Measurements from ENCODE around the gene BTF3L4.
"Not testable (repeated sequence)": the region's sequence is repeated elsewhere in the genome, so short reads cannot be mapped to it uniquely, and the experiment has no call there.

Gene BTF3L4

DNA sequence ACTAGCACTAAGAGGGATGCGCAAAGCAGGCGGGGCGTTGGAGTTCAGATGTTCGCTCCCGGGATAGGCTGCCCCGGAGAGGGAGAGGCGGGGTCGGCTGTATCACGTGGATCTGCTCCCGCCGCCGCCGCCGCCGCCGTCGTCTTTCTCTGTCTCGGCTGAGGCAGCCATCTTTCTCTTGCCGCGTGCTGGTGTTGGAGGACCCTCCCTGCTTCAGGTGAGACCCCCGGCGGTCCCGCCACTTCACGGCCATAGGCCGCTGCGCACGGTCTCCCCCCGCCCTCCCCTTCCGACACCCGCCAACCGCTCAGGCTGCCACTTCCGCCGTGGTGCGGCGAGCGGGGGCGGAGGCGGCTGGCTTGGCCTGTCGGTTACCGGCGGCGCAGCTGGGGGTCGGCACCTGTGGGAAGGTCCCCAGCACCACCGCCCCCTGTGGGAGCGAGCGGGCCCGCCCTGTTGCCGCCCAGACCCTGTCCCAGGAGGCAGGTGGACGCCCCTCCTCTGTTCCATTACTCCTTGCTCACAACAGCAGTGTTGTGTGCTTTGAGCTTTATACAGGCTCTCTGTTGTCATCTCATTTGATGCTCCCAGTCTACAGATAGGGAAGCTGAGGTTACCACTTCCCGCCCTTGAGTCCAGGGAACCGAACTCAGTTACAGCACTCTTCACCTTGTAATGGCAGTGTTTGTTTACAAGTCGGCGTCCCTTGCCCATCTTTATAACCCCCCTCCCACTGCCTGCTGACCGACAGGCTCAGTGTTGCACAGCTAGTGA, at the start of gene BTF3L4:
Gene BTF3L4 (plus strand): TSS at position 133 of the 774 bp plus-strand sequence. CDS start 3,553 bp downstream, outside the sequence.
- peak; percentile 94 for DNase-seq

- no peak for DNase-seq
Measured at GRCh38 chr1:52007215-52008002, 48.7 kb upstream of the BTF3L4 start.

- DNase-seq, result no peak
Measured at GRCh38 chr1:52008071-52008809, 47.9 kb upstream of the BTF3L4 start.

GRCh38 chr1:52022133-52022532, 34.0 kb upstream of the BTF3L4 start:
- DNase-seq, result no peak

GRCh38 chr1:52026278-52026677, 29.8 kb upstream of the BTF3L4 start:
- DNase-seq, result no peak

DNA sequence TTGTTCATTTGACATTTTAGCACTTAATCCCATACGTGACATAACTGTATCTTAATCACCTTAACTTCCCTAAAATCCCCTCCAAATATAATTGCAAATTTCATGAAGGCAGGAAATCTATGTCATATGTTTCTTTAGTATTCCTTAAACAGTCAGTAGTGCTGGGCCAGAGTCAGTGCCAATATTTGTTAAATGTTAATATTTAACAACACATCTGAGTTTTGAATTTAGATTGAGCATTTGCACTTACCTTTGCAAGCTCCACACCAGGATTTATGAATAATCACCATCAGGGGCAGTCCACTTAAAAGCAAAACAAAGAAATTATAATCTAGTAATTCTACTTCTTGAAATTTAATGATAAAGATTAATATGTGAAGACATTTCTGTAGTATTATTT, 27.8 kb upstream of the BTF3L4 start:
- no peak for DNase-seq

DNA sequence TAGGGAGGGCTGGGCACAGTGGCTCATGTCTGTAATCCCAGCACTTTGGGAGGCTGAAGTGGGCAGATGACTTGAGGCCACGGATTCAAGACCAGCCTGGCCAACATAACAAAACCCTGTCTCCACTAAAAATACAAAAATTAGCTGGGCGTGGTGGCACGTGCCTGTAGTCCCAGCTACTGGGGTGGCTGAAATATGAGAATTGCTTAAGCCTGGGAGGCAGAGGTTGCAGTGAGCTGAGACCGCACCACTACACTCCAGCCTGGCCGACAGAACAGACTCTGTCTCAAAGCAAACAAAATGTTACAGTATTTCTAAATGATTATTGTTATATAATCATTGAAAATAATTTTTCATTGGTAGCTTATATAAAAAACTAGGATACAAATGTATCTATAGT, 27.3 kb upstream of the BTF3L4 start:
- not testable (repeated sequence) for DNase-seq

- DNase-seq, result no peak
Measured at GRCh38 chr1:52032124-52032784, 23.8 kb upstream of the BTF3L4 start.

DNA sequence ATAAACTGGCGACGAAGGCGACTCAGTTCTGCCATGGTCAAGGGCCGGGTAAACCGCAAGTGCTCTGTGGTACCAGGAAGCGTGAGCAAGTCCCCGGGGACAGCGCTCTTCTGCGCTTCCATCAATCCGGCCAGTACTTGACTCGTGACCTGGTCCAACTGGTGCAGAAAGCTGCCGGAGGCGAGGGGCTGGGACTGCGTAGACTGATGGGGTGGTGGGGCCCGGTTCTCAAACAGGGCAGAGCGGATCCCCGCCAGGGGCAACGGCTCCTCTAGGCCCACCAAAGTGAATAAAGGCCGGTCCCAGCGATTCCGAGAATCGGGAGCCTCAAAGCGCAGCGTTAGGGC, 23.3 kb upstream of the BTF3L4 start:
- peak; percentile 60 for DNase-seq

GRCh38 chr1:52033190-52034049, 22.7 kb upstream of the BTF3L4 start, which contains the start of gene KTI12:
Gene KTI12 (minus strand): TSS chr1:52033810. CDS start chr1:52033761, 49 bp downstream.
- peak; percentile 91 for DNase-seq

DNA sequence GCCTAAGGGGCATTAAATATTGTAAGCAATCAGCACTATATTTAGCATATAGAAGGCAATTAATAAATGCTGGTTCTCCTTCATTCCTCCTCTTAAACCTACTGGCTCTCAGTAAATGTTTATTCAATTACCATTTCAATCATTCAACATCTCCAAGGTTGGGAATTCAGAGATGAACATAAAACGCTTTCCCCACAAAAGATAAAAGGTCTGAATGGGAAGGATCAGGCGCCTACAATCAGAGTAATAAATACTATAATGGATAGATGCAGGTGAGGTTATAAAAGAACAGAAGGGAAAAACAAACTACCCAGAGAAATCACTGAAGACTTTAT, 22.1 kb upstream of the BTF3L4 start:
- no peak for DNase-seq

- no peak for DNase-seq
Measured at GRCh38 chr1:52037402-52037814, 18.7 kb upstream of the BTF3L4 start.

- no peak for DNase-seq
Measured at GRCh38 chr1:52037909-52038308, 18.2 kb upstream of the BTF3L4 start.

- DNase-seq, result no peak
Measured at GRCh38 chr1:52041551-52042185, 14.4 kb upstream of the BTF3L4 start.

- DNase-seq, result no peak
Measured at GRCh38 chr1:52045236-52045635, 10.9 kb upstream of the BTF3L4 start.

DNA sequence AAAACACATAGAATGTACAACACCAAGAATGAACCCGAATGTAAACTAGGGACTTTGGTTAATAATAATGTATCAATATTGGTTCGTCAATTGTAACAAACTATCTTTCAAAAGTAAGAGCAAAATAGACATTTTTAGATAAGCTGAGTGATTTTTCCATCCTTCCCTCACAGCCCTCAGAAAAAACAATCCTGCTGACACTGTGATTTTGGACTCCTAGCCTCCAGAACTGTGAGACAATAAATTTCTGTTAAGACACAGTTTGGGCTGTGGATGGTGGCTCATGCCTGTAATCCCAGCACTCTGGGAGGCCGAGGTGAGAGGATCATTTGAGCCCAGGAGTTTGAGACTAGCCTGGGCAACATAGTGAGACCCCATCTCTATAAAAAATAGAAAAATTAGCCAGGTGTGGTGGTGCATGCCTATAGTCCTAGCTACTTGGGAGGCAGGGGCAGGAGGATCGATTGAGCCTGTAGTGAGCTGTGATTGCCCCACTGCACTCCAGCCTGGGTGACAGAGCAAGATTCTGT, 10.4 kb upstream of the BTF3L4 start:
- not testable (repeated sequence) for DNase-seq

DNA sequence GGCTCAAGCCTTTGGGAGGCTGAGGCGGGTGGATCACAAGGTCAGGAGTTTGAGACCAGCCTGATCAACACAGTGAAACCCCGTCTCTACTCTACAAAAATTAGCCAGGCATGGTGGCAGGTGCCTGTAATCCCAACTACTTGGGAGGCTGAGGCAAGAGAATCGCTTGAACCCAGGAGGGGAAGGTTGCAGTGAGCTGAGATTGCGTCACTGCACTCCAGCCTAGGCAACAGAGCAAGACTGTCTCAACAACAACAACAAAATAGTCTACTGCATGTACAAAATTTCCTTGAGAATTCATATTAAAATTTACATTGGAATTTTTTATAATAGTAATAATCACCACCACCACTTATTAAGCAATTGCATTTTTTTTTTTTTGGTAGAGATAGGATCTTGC, 6.8 kb upstream of the BTF3L4 start:
- DNase-seq, result not testable (repeated sequence)

DNA sequence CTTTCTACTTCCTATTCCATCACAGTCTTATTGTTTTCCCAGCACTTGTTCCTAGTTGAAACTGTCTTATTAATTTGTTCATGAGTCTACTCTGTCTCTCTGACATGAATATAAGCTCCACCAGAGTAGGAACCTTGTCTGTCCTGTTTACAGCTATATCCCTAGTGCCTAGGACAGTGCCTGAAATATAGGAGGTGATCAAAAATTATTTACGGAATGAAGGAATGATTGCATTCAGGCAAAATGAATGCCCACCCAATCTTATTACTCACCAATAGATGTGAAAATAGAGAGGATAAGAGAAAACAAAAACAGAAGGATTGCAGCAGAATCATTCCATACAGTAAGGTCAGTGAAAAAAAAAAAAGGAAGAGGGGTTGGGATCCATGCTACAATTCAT, 2.2 kb upstream of the BTF3L4 start:
- no peak for DNase-seq

- no peak for DNase-seq
Measured at GRCh38 chr1:52054496-52055065, 1.5 kb upstream of the BTF3L4 start.

- peak; percentile 87 for DNase-seq
Measured at GRCh38 chr1:52055066-52055865, 829 bp upstream of the BTF3L4 start, which contains the start of gene TXNDC12. Gene TXNDC12 (minus strand): TSS chr1:52055191. CDS start chr1:52055096, 95 bp downstream.
